Heart left ventricle (tissue), 16 donors: ENCODE results near the gene NDUFAF8. TPM values are rescaled to one million over a fixed set of nuclear protein-coding genes. Genes with fewer than 3 reads are reported as not detected.

Source experiments
- ATAC-seq, 4 donors: fragments of 200-7000 bp; cut with Tn5 transposase; one replicate each; pipeline ENCODE4 v1.9.1; 2020 to 2022; ENCODE audit warnings: moderate library complexity in 4 of 4, mild to moderate bottlenecking in 3 of 4, moderate number of reproducible peaks in 1 of 4
- DNase-seq, 5 donors: peaks; one replicate each; pipeline ENCODE4 v3.0.0-alpha.2; 2020
- H3K27ac ChIP-seq, 12 donors: fragments of 200-600 bp; sonication (generic) in 4 of 12; one replicate each; pipeline versions ENCODE4 v1.5.0 to v1.8.0; 2016 to 2022; ENCODE audit warnings: mild to moderate bottlenecking in 2 of 12
- H3K27me3 ChIP-seq, 9 donors: fragments of 200-600 bp; sonication (generic) in 2 of 9; one replicate each; pipeline versions ENCODE4 v1.5.1 to v1.8.0; 2016 to 2022; ENCODE audit warnings: mild to moderate bottlenecking in 3 of 9
- H3K36me3 ChIP-seq, 9 donors: fragments of 200-600 bp; sonication (generic) in 2 of 9; one replicate each; pipeline versions ENCODE4 v1.5.0 to v1.8.0; 2018 to 2022; ENCODE audit warnings: mild to moderate bottlenecking in 2 of 9
- H3K4me1 ChIP-seq, 12 donors: fragments of 200-600 bp; sonication (generic) in 4 of 12; one replicate each; pipeline versions ENCODE4 v1.5.0 to v1.8.0; 2016 to 2022; ENCODE audit warnings: mild to moderate bottlenecking in 3 of 12
- H3K4me3 ChIP-seq, 12 donors: fragments of 200-600 bp; sonication (generic) in 4 of 12; one replicate each; pipeline versions ENCODE4 v1.5.0 to v1.8.0; 2017 to 2022; ENCODE audit warnings: mild to moderate bottlenecking in 9 of 12, moderate library complexity in 4 of 12
- H3K9me3 ChIP-seq, 12 donors: fragments of 200-600 bp; sonication (generic) in 4 of 12; one replicate each; pipeline versions ENCODE4 v1.5.0 to v1.8.0; 2016 to 2022; ENCODE audit warnings: mild to moderate bottlenecking in 1 of 12
- CTCF ChIP-seq, 12 donors: fragments of 200-600 bp; sonication (generic) in 4 of 12; IDR thresholded peaks; one replicate each; pipeline versions ENCODE4 v1.5.0 to v1.8.0; 2018 to 2022; ENCODE audit warnings: antibody characterized with exemption in 12 of 12, mild to moderate bottlenecking in 5 of 12
- POLR2A ChIP-seq, 2 donors: fragments of 450-650 bp; IDR thresholded peaks; one replicate each; pipeline ENCODE4 v1.6.1; 2017; ENCODE audit warnings: antibody characterized with exemption in 2 of 2, mild to moderate bottlenecking in 2 of 2, moderate library complexity in 2 of 2
- WGBS, 4 donors: extraction: QIAGEN DNeasy Blood & Tissue Kit in 2 of 4; methylation state at CpG; one replicate each; pipeline versions ENCODE4 v1.1.5 to v1.1.7; 2013 to 2018; 5-methylcytosine and 5-hydroxymethylcytosine counted together
- intact Hi-C, 10 donors: fragments of 100-400 bp; cut with DNase I; formaldehyde crosslinking; loops; one replicate each; pipeline versions ENCODE4 v1.11.1 to v1.14.2; 2022
- polyA plus RNA-seq, 2 donors: library from polyadenylated mRNA; stranded (reverse); fragments of 200-250 nt; gene quantifications; one replicate each; pipeline ENCODE4 v1.2.3, GENCODE V29; 2013
- total RNA-seq, 9 donors: library from RNA; depleted of rRNA in 2 of 9; stranded (reverse); fragments of >200 nt in 2 of 9; fragmentation: NEBNext Ultra II Directional in 3 of 9; extraction: Animal tissue kit (Norgen Biotek cat#: 25700) in 3 of 9; gene quantifications; one replicate each; pipeline versions ENCODE4 v1.1.0 to v1.2.4, GENCODE V29; 2016 to 2023
- donor health status: ischemic (EF 13 %, LVEDD 7.1; RV severe dilation, severe dysfunction).
- donor health status: healthy with polysubstance abuse.
- donor health status: DM: no; HTN: yes; CAD: no.
- donor health status: DM: no; HTN: no; CAD: no.
- donor health status: ischemic (EF 25% LVEDD 6.9; RV normal size, moderate dysfunction).
- donor health status: ischemic (EF 25% LVEDD 5.7; RV mildly dilated, moderate dysfunction).
- donor health status: healthy.
- donor health status: DM: yes; HTN: yes; CAD: no.
- donor health status: ischemic (EF 35%, LVEDD 5.7; RV mildly dilated, moderate dysfunction).
- donor health status: nonischemic (EF 11% LVEDD 7.7; RV severe dilation, severe dysfunction).
- donor health status: DM: yes; HTN: yes; CAD: no.
- donor health status: PGD.
- donor health status: ischemic (EF 29% LVEDD 5.4; RV normal size, mild dysfunction).
- donor health status: nonischemic (EF 23%, LVEDD 6.1; RV moderate dilation, normal function).

Gene NDUFAF8
- total and polyA plus RNA-seq, 11 donors = 26.7 to 77.1 (median 50.2) TPM

GRCh38 chr17:81209141-81209540 is 30.0 kb upstream of the NDUFAF8 start:
- ATAC-seq = no peak
- DNase-seq = no peak
- WGBS, 4 donors = 96 to 98% (median 96%) methylated on average over 10 to 16 of the region's 16 CpGs

GRCh38 chr17:81210466-81210865 is 28.7 kb upstream of the NDUFAF8 start:
- intact Hi-C loops = no loop called here
- DNase-seq = no peak
- no peak for TF ChIP-seq POLR2A (IDR thresholded peaks at IDR 0.05)
- no peak for TF ChIP-seq CTCF (IDR thresholded peaks at IDR 0.05)
- H3K9me3 ChIP-seq = no peaks in the 10 kb centered on the region
- WGBS, 4 donors = 74 to 83% (median 79%) methylated on average over 10 of the region's 10 CpGs
- peak overlapping the region in 1 of 12 donors; percentile 9 for H3K27ac ChIP-seq
- peaks cover 0 to 9% (median 0%) of the 10 kb centered on the region in 9 donors for H3K36me3 ChIP-seq
- ATAC-seq = peak in 1 of 4 donors; percentile 24
- no peak overlapping the region for H3K4me3 ChIP-seq
- peaks cover 0 to 9% (median 0%) of the 10 kb centered on the region in 12 donors for H3K4me1 ChIP-seq
- H3K27me3 ChIP-seq = no peaks in the 10 kb centered on the region

More at GRCh38 chr17:81209141-81209540, 30.0 kb upstream of the NDUFAF8 start:
- Histone ChIP-seq H3K36me3 (peaks cover 0 to 9% (median 0%) of the 10 kb centered on the region in 9 donors), H3K27me3 (no peaks in the 10 kb centered on the region), H3K9me3 (no peaks in the 10 kb centered on the region), H3K4me1 (peaks cover 0 to 9% (median 0%) of the 10 kb centered on the region in 12 donors), H3K4me3 (no peak overlapping the region), H3K27ac (no peak overlapping the region)
- TF ChIP-seq CTCF (IDR thresholded peaks at IDR 0.05) (no peak), POLR2A (IDR thresholded peaks at IDR 0.05) (no peak)
- intact Hi-C loops = no loop called here

- H3K4me1 ChIP-seq = peaks cover 0 to 9% (median 0%) of the 10 kb centered on the region in 12 donors
- ATAC-seq = peak in 2 of 4 donors; percentile 17 to 56
- DNase-seq = peak in 1 of 5 donors; percentile 53
- H3K9me3 ChIP-seq = no peaks in the 10 kb centered on the region
- H3K36me3 ChIP-seq = peaks cover 0 to 9% (median 0%) of the 10 kb centered on the region in 9 donors
- H3K27me3 ChIP-seq = no peaks in the 10 kb centered on the region
- peak overlapping the region in 1 of 12 donors; percentile 9 for H3K27ac ChIP-seq
- TF ChIP-seq POLR2A (IDR thresholded peaks at IDR 0.05) = no peak
- peak in 1 of 12 donors; percentile 5 for TF ChIP-seq CTCF (IDR thresholded peaks at IDR 0.05)
- WGBS, 4 donors = 69 to 73% (median 70%) methylated on average over 13 to 14 of the region's 14 CpGs
- H3K4me3 ChIP-seq = no peak overlapping the region
- intact Hi-C loops = no loop called here
Observed at GRCh38 chr17:81210868-81211267, 28.2 kb upstream of the NDUFAF8 start.

- Histone ChIP-seq H3K9me3 (no peaks in the 10 kb centered on the region), H3K4me3 (no peak overlapping the region), H3K27me3 (no peaks in the 10 kb centered on the region), H3K36me3 (peaks cover 0 to 6% (median 0%) of the 10 kb centered on the region in 9 donors), H3K27ac (no peak overlapping the region), H3K4me1 (peaks cover 0 to 9% (median 0%) of the 10 kb centered on the region in 12 donors)
- no peak for TF ChIP-seq POLR2A (IDR thresholded peaks at IDR 0.05)
- no peak for TF ChIP-seq CTCF (IDR thresholded peaks at IDR 0.05)
- WGBS, 4 donors = 87 to 96% (median 93%) methylated on average over 9 of the region's 9 CpGs
- ATAC-seq (no peak), DNase-seq (no peak)
- intact Hi-C loops = no loop called here
Observed at GRCh38 chr17:81212365-81212764, 26.8 kb upstream of the NDUFAF8 start.
